Measurements from ENCODE around the gene MYBBP1A.

The MYBBP1A gene

DNA sequence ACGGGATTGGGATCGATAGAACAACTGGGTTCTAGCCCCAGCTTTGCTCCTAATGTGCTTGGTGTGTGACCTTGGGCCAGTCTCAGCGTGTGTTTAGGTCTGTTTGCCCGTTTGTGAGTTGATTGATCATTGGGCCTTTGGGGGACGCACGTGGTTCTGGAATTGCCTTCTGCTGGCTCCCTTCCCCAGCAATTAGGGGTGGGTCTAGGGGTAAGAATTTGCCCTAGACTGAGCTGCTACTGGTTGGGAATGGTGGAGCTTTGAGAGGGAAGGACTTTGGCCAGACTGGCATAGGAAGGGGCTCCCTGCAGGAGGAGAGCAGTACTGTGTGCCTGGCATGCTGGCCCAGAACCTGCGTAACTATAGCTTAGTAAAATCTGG is 55.0 kb downstream of the MYBBP1A start:
- Histone ChIP-seq H2AFZ (ENCODE audit: low read depth) (no peak overlapping the region), H3K79me2 (ENCODE audit: insufficient read depth, low read depth) (no peaks in the 10 kb centered on the region), H4K20me1 (ENCODE audit: insufficient read depth) (no peaks in the 10 kb centered on the region), H3K4me1 (ENCODE audit: low read depth, poor library complexity, severe bottlenecking) (no peaks in the 10 kb centered on the region), H3K27me3 (ENCODE audit: insufficient read depth, low read depth) (peaks cover 46% of the 10 kb centered on the region), H3K4me2 (no peak overlapping the region), H3K9ac (no peak overlapping the region), H3K4me3 (IDR thresholded peaks at IDR 0.05; ENCODE audit: insufficient read depth, low read depth, low read length) (no peak overlapping the region), H3K27ac (no peak overlapping the region), H3K36me3 (ENCODE audit: insufficient read depth) (no peaks in the 10 kb centered on the region)
- TF ChIP-seq, protein P1, sequence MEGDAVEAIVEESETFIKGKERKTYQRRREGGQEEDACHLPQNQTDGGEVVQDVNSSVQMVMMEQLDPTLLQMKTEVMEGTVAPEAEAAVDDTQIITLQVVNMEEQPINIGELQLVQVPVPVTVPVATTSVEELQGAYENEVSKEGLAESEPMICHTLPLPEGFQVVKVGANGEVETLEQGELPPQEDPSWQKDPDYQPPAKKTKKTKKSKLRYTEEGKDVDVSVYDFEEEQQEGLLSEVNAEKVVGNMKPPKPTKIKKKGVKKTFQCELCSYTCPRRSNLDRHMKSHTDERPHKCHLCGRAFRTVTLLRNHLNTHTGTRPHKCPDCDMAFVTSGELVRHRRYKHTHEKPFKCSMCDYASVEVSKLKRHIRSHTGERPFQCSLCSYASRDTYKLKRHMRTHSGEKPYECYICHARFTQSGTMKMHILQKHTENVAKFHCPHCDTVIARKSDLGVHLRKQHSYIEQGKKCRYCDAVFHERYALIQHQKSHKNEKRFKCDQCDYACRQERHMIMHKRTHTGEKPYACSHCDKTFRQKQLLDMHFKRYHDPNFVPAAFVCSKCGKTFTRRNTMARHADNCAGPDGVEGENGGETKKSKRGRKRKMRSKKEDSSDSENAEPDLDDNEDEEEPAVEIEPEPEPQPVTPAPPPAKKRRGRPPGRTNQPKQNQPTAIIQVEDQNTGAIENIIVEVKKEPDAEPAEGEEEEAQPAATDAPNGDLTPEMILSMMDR (conservative IDR thresholded peaks at IDR 0.05; ENCODE audit: low read depth, low read length) = no peak

DNA sequence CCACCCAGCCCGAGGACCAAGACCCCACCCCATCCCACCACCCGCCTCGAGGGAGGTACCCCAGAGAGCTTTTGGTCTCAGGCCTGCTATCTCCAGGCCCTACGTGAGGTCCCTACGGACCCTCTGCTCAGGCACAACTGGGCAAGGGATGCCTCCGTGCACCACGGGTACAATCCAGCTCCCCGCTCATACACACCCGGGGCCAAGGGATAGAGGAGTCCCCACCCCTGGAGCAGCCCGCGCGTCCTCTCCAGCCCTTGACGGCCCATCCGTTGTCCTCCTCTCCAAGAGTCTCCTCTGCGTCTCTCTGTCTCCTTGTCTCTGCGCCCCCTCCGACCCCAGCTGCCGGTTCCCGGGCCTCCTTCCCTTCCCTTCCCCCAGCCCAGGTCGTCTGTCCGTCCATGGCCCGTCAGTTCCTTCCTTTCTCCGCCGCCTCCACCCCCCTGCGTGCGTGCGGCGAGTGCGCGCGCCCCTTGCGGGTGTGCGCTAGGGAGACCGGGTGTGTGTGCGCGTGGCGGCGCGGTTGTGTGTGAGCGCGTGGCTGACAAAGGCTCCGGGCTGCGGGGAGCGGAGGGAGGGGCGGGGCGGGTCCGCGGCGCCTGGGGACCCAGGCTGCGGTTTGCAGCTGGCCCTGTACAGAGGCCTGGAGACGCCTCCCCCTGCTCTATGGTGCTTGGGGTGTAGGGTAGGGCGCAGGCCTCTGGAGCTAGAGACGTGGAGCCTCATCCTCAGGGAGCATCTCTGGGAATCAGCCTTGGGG is 55.6 kb downstream of the MYBBP1A start:
- Histone ChIP-seq H3K27me3 (ENCODE audit: insufficient read depth, low read depth) (peaks cover 46% of the 10 kb centered on the region), H3K79me2 (ENCODE audit: insufficient read depth, low read depth) (no peaks in the 10 kb centered on the region), H3K36me3 (ENCODE audit: insufficient read depth) (no peaks in the 10 kb centered on the region), H3K4me1 (ENCODE audit: low read depth, poor library complexity, severe bottlenecking) (no peaks in the 10 kb centered on the region), H4K20me1 (ENCODE audit: insufficient read depth) (no peaks in the 10 kb centered on the region), H3K27ac (no peak overlapping the region), H3K9ac (no peak overlapping the region), H2AFZ (ENCODE audit: low read depth) (no peak overlapping the region), H3K4me2 (no peak overlapping the region), H3K4me3 (IDR thresholded peaks at IDR 0.05; ENCODE audit: insufficient read depth, low read depth, low read length) (no peak overlapping the region)
- TF ChIP-seq, protein P1 (conservative IDR thresholded peaks at IDR 0.05; ENCODE audit: low read depth, low read length) = no peak

DNA sequence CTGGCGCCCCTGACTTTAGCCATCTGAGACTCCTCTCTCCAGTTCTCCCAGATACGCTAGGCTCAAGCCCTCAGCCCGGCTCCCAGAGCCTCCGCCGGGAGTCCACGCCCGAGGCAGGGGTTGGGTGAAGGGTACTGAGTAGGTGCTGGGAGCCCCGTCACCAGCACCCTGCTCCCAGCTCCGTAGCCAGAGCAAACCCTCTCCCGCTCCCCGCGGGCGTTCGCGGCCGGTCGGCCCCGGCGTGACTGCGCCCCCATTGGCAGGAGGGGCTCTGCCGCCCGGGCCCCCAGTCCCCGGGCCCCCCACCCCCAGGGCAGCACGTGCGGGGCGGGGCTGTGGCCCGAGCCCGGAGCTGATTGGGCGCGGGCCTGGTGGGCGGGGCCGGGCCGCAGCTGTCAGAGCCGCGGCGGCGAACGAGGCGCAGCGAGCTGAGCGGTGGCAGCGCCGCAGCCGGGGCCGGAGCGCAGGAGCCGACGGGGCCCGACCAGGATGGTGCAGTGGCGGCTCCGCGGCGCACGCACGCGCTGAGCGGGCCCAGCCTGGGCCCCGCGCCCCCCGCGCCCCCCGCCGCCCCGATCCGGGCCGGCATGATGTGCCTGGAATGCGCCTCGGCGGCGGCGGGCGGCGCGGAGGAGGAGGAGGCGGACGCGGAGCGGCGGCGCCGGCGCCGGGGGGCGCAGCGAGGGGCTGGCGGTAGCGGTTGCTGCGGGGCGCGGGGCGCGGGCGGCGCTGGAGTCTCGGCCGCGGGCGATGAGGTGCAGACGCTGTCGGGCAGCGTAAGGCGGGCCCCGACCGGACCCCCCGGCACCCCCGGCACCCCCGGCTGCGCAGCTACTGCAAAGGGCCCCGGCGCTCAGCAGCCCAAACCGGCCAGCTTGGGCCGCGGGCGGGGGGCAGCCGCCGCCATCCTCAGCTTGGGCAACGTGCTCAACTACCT is 56.5 kb downstream of the MYBBP1A start, which contains the start of gene SPNS2:
SPNS2 (plus strand) TSS at position 421 of the 937 bp plus-strand sequence; CDS start at position 588, 167 bp downstream.
- Histone ChIP-seq H2AFZ (ENCODE audit: low read depth) (no peak within 1 kb of the TSS), H3K4me1 (ENCODE audit: low read depth, poor library complexity, severe bottlenecking) (no peaks in the 10 kb centered on the region), H3K4me3 (IDR thresholded peaks at IDR 0.05; ENCODE audit: insufficient read depth, low read depth, low read length) (no peak within 1 kb of the TSS), H3K9ac (no peak within 1 kb of the TSS), H3K79me2 (ENCODE audit: insufficient read depth, low read depth) (no peaks in the 10 kb centered on the region), H4K20me1 (ENCODE audit: insufficient read depth) (no peaks in the 10 kb centered on the region), H3K36me3 (ENCODE audit: insufficient read depth) (no peaks in the 10 kb centered on the region), H3K4me2 (no peak within 1 kb of the TSS), H3K27me3 (ENCODE audit: insufficient read depth, low read depth) (peaks cover 44% of the 10 kb centered on the region), H3K27ac (no peak within 1 kb of the TSS)
- TF ChIP-seq, protein P1 (conservative IDR thresholded peaks at IDR 0.05; ENCODE audit: low read depth, low read length) = no peak

DNA sequence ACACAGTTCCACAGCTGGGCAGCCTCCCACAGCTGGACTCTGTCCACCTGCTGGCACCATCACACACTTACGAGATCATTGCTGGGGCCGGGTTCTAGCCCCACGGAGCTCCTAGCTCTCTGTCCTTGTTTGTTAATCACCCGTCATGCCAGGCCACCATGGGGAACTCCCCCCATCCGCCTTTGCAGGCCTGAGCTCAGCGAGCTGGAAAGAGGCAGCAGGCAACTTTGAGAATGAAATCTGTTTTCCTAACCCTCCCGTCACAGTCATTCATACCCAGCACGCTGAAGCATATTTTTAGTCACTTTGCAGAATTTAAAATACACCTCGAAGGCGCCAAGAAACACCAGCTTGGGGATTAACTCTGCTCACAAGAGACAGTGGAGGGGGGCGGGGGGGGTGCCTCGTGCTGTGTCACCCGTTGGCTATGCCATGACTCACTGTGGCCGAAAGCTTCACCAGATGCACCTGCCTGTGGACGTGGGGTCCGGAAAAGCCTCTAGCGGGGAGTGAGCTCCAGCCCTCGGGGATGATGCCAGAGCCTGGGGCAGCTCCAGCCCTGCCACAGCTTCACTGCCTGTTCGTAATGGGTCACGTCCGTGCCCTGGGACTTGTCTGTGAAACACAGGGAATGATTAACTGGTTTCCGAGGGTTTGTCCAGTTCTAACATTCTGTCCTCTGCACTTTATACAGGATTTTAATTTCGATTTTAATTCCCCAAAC is 57.9 kb downstream of the MYBBP1A start:
- Histone ChIP-seq H3K79me2 (ENCODE audit: insufficient read depth, low read depth) (no peaks in the 10 kb centered on the region), H3K9ac (no peak overlapping the region), H3K27ac (no peak overlapping the region), H3K27me3 (ENCODE audit: insufficient read depth, low read depth) (peaks cover 46% of the 10 kb centered on the region), H3K36me3 (ENCODE audit: insufficient read depth) (no peaks in the 10 kb centered on the region), H3K4me1 (ENCODE audit: low read depth, poor library complexity, severe bottlenecking) (no peaks in the 10 kb centered on the region), H3K4me2 (no peak overlapping the region), H2AFZ (ENCODE audit: low read depth) (no peak overlapping the region), H3K4me3 (IDR thresholded peaks at IDR 0.05; ENCODE audit: insufficient read depth, low read depth, low read length) (no peak overlapping the region), H4K20me1 (ENCODE audit: insufficient read depth) (no peaks in the 10 kb centered on the region)
- TF ChIP-seq, protein P1 (conservative IDR thresholded peaks at IDR 0.05; ENCODE audit: low read depth, low read length) = no peak

Data from KMS-11 (cell line).